ENCODE results near the gene GBF1. TPM values are rescaled to one million over a fixed set of nuclear protein-coding genes. Genes with fewer than 3 reads are reported as not detected.
A peak's percentile ranks its signal among the peaks of the same experiment; 100 is the strongest.

GBF1 gene
- polyA plus RNA-seq, 1 donor (not counting 4 experiments of a cell fraction or from before 2014, with no cell fraction given), result 17.4 TPM

GRCh38 chr10:102242118-102242485 is 3.2 kb upstream of the GBF1 start:
- FAIRE-seq (no peak), DNase-seq (ENCODE audit: low read depth, low spot score) (no peak)
- peaks cover 3% of the 10 kb centered on the region for H3K9me1 ChIP-seq (ENCODE audit: control insufficient read depth, extremely low read depth, insufficient read depth, low read length)
- H3K4me1 ChIP-seq (ENCODE audit: control insufficient read depth, extremely low read depth, insufficient read depth, low read length), result peaks cover 31% of the 10 kb centered on the region
- peaks cover 13% of the 10 kb centered on the region for H3K27me3 ChIP-seq (ENCODE audit: control insufficient read depth, extremely low read depth, insufficient read depth, low read length)
- dilution Hi-C loops (cut with MboI; ENCODE audit: extremely low pct_ligation_motif_present, low sequenced_read_pairs), result no loop called here
- H3K9ac ChIP-seq (ENCODE audit: control insufficient read depth, extremely low read depth, insufficient read depth, low read length), result peak overlapping the region; percentile 59
- H3K4me3 ChIP-seq (ENCODE audit: control insufficient read depth in 2 of 3, extremely low read depth in 1 of 3, insufficient read depth in 2 of 3, low read depth in 1 of 3, low read length in 3 of 3), result peak overlapping the region; percentile 53 to 74 (median 63)
- H3K4me2 ChIP-seq (ENCODE audit: control insufficient read depth, extremely low read depth, insufficient read depth, low read depth, low read length), result peak overlapping the region; percentile 92
- peak overlapping the region; percentile 93 for H2AFZ ChIP-seq (ENCODE audit: control insufficient read depth, low read length)
- no peaks in the 10 kb centered on the region for H3K36me3 ChIP-seq (ENCODE audit: control insufficient read depth in 2 of 2, extremely low read depth in 1 of 2, insufficient read depth in 2 of 2, low read length in 2 of 2)
- H4K20me1 ChIP-seq (ENCODE audit: control insufficient read depth, extremely low read depth, insufficient read depth, low read length), result peaks cover 9% of the 10 kb centered on the region
- H3K9me3 ChIP-seq (ENCODE audit: control insufficient read depth, low read depth, low read length), result no peaks in the 10 kb centered on the region
- peaks cover 16% of the 10 kb centered on the region for H3K79me2 ChIP-seq (ENCODE audit: control insufficient read depth, insufficient read depth, low read length)
- no peak overlapping the region for H3K27ac ChIP-seq (ENCODE audit: control insufficient read depth, insufficient read depth, low read length)
- TF ChIP-seq CTCF (optimal IDR thresholded peaks at IDR 0.05 in 1 of 3, IDR thresholded peaks at IDR 0.05 in 1 of 3, conservative IDR thresholded peaks at IDR 0.05 in 1 of 3; ENCODE audit: extremely low read depth in 1 of 3, insufficient read depth in 2 of 3, low read length in 3 of 3) (no peak), EZH2 (IDR thresholded peaks at IDR 0.05; ENCODE audit: low read length) (no peak)

- H4K20me1 ChIP-seq (ENCODE audit: control insufficient read depth, extremely low read depth, insufficient read depth, low read length), result peaks cover 11% of the 10 kb centered on the region
- H3K4me1 ChIP-seq (ENCODE audit: control insufficient read depth, extremely low read depth, insufficient read depth, low read length), result peaks cover 38% of the 10 kb centered on the region
- DNase-seq (ENCODE audit: low read depth, low spot score) (no peak), FAIRE-seq (peak; percentile 48)
- H3K79me2 ChIP-seq (ENCODE audit: control insufficient read depth, insufficient read depth, low read length), result peaks cover 28% of the 10 kb centered on the region
- dilution Hi-C loops (cut with MboI; ENCODE audit: extremely low pct_ligation_motif_present, low sequenced_read_pairs), result no loop called here
- TF ChIP-seq CTCF (optimal IDR thresholded peaks at IDR 0.05 in 1 of 3, IDR thresholded peaks at IDR 0.05 in 1 of 3, conservative IDR thresholded peaks at IDR 0.05 in 1 of 3; ENCODE audit: extremely low read depth in 1 of 3, insufficient read depth in 2 of 3, low read length in 3 of 3), result no peak
- TF ChIP-seq EZH2 (IDR thresholded peaks at IDR 0.05; ENCODE audit: low read length), result no peak
- H3K9ac ChIP-seq (ENCODE audit: control insufficient read depth, extremely low read depth, insufficient read depth, low read length), result no peak overlapping the region
- peak overlapping the region; percentile 40 for H3K4me2 ChIP-seq (ENCODE audit: control insufficient read depth, extremely low read depth, insufficient read depth, low read depth, low read length)
- no peaks in the 10 kb centered on the region for H3K36me3 ChIP-seq (ENCODE audit: control insufficient read depth in 2 of 2, extremely low read depth in 1 of 2, insufficient read depth in 2 of 2, low read length in 2 of 2)
- H3K9me1 ChIP-seq (ENCODE audit: control insufficient read depth, extremely low read depth, insufficient read depth, low read length), result peaks cover 5% of the 10 kb centered on the region
- peaks cover 13% of the 10 kb centered on the region for H3K27me3 ChIP-seq (ENCODE audit: control insufficient read depth, extremely low read depth, insufficient read depth, low read length)
- no peak overlapping the region for H3K4me3 ChIP-seq (ENCODE audit: control insufficient read depth in 2 of 3, extremely low read depth in 1 of 3, insufficient read depth in 2 of 3, low read depth in 1 of 3, low read length in 3 of 3)
- H2AFZ ChIP-seq (ENCODE audit: control insufficient read depth, low read length), result no peak overlapping the region
- no peaks in the 10 kb centered on the region for H3K9me3 ChIP-seq (ENCODE audit: control insufficient read depth, low read depth, low read length)
- H3K27ac ChIP-seq (ENCODE audit: control insufficient read depth, insufficient read depth, low read length), result no peak overlapping the region
Measured at GRCh38 chr10:102243309-102243708, 2.0 kb upstream of the GBF1 start.
